ENCODE measurements around the gene KBTBD7. TPM values are rescaled to one million over a fixed set of nuclear protein-coding genes. Genes with fewer than 3 reads are reported as not detected.

KBTBD7 gene
- total RNA-seq, result 3.2 and 5.8 TPM in 2 replicates

GRCh38 chr13:41193919-41194824 lies at the start of gene KBTBD7:
KBTBD7 (minus strand) TSS chr13:41194569; CDS start chr13:41194257, 312 bp downstream.

Other genes with a start within 250 kb of the KBTBD7 start
- gene ELF1, start 175.3 kb downstream of the KBTBD7 start, total RNA-seq, result 28.6 and 40.8 TPM in 2 replicates
- 7.1 and 7.7 TPM in 2 replicates for gene WBP4, start 133.1 kb downstream of the KBTBD7 start, total RNA-seq
- gene KBTBD6, start 61.8 kb downstream of the KBTBD7 start, total RNA-seq, result 5.4 and 6.2 TPM in 2 replicates
- 3.4 and 6.1 TPM in 2 replicates for gene MTRF1, start 69.0 kb upstream of the KBTBD7 start, total RNA-seq
- 7.6 TPM in 2 replicates for gene NAA16, start 116.7 kb upstream of the KBTBD7 start, total RNA-seq

All from pericardium fibroblast (primary cell).